Measurements from ENCODE around the gene SNHG17.

The SNHG17 gene

GRCh38 chr20:38454556-38455473 is 19.7 kb upstream of the SNHG17 start:
- no peak for FAIRE-seq
- TF ChIP-seq CTCF (IDR thresholded peaks at IDR 0.05; ENCODE audit: insufficient read depth, missing control alignments), result no peak
- DNase-seq (ENCODE audit: insufficient read length, low spot score), result no peak

GRCh38 chr20:38453941-38454340 is 18.8 kb upstream of the SNHG17 start:
- FAIRE-seq (no peak), DNase-seq (ENCODE audit: insufficient read length, low spot score) (no peak)
- TF ChIP-seq CTCF (IDR thresholded peaks at IDR 0.05; ENCODE audit: insufficient read depth, missing control alignments), result no peak

GRCh38 chr20:38452880-38453624 is 17.9 kb upstream of the SNHG17 start:
- no peak for DNase-seq (ENCODE audit: insufficient read length, low spot score)
- TF ChIP-seq CTCF (IDR thresholded peaks at IDR 0.05; ENCODE audit: insufficient read depth, missing control alignments), result no peak
- no peak for FAIRE-seq

- no peak for TF ChIP-seq CTCF (IDR thresholded peaks at IDR 0.05; ENCODE audit: insufficient read depth, missing control alignments)
- DNase-seq (ENCODE audit: insufficient read length, low spot score) (no peak), FAIRE-seq (no peak)
Measured at GRCh38 chr20:38450412-38450975, 15.4 kb upstream of the SNHG17 start.

GRCh38 chr20:38449046-38449445 is 13.9 kb upstream of the SNHG17 start:
- no peak for DNase-seq (ENCODE audit: insufficient read length, low spot score)
- no peak for FAIRE-seq
- no peak for TF ChIP-seq CTCF (IDR thresholded peaks at IDR 0.05; ENCODE audit: insufficient read depth, missing control alignments)

DNA sequence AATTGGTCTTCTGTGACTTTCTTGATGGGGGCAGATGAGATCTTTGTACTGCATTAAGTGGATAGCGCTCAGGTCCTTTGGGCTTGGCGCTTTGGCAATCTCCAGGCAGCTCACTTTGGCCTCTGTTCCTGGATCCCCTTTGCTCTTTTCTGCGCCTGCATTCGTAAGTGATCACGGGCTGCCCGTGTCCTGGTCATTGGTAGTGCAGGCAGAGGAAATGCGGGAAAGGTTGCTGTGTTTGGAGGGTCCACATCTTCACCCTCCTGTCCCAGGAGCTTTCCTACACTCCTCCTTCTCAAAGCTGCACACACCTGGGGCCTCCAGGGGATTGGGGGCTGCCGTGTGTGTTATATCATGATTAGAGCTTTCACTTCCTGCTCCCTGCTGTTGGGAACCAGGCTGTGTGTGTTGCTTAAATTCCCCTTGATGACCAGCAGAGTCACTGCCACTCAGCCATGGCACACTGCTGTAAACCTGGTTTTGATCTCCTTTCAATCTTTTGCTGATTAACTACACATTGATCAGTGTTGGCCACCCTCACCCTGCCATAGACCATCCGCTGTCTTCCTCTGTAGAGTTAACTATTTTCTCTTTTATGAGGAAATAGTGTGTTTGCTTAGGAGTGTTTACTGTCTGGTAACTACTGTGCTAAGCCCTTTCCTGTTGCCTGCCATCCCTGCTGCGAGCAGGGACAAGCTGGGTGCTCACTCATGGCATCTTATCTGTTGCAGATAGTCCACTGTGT is 13.0 kb upstream of the SNHG17 start:
- no peak for TF ChIP-seq CTCF (IDR thresholded peaks at IDR 0.05; ENCODE audit: insufficient read depth, missing control alignments)
- DNase-seq (ENCODE audit: insufficient read length, low spot score) (no peak), FAIRE-seq (no peak)
